Measurements from ENCODE around the gene ACOT7. TPM values are rescaled to one million over a fixed set of nuclear protein-coding genes. Genes with fewer than 3 reads are reported as not detected.
A peak's percentile ranks its signal among the peaks of the same experiment; 100 is the strongest.

The ACOT7 gene
- total RNA-seq, 2 donors from 2014 or later: 16.9 to 24.9 TPM

- H3K27me3 ChIP-seq (replicated peaks; ENCODE audit: insufficient read depth): no peaks in the 10 kb centered on the region
- no peaks in the 10 kb centered on the region for H3K36me3 ChIP-seq
- 77% methylated on average over 13 of the region's 13 CpGs for WGBS
- TF ChIP-seq POLR2AphosphoS5 (IDR thresholded peaks at IDR 0.05) (no peak), CTCF (IDR thresholded peaks at IDR 0.05) (no peak), POLR2A (IDR thresholded peaks at IDR 0.05) (no peak)
- DNase-seq (ENCODE audit: low spot score): no peak
- intact Hi-C loops (cut with DNase I): loop anchor here (5.0 to 10.0 kb wide), 2 partner anchors 44 to 294 kb away; partner anchors contain the start of gene ACOT7
- H3K4me3 ChIP-seq: no peak overlapping the region
- H3K4me1 ChIP-seq (replicated peaks): peaks cover 10% of the 10 kb centered on the region
- H3K9me3 ChIP-seq: no peaks in the 10 kb centered on the region
- no peak overlapping the region for H3K27ac ChIP-seq
Measured at GRCh38 chr1:6348511-6349191, 44.9 kb downstream of the ACOT7 start.

GRCh38 chr1:6347641-6348487, 45.7 kb downstream of the ACOT7 start:
- TF ChIP-seq CTCF (IDR thresholded peaks at IDR 0.05) (peak; percentile 12 to 76 (median 48)), POLR2A (IDR thresholded peaks at IDR 0.05) (no peak), POLR2AphosphoS5 (IDR thresholded peaks at IDR 0.05) (no peak)
- WGBS: 71% methylated on average over 15 of the region's 15 CpGs
- Histone ChIP-seq H3K27ac (no peak overlapping the region), H3K4me3 (no peak overlapping the region), H3K27me3 (replicated peaks; ENCODE audit: insufficient read depth) (no peaks in the 10 kb centered on the region), H3K9me3 (no peaks in the 10 kb centered on the region), H3K36me3 (no peaks in the 10 kb centered on the region), H3K4me1 (replicated peaks) (peaks cover 9% of the 10 kb centered on the region)
- intact Hi-C loops (cut with DNase I): loop anchor here (5.0 to 10.0 kb wide), 2 partner anchors 44 to 293 kb away; partner anchors contain the start of gene ACOT7
- DNase-seq (ENCODE audit: low spot score): peak; percentile 24

DNA sequence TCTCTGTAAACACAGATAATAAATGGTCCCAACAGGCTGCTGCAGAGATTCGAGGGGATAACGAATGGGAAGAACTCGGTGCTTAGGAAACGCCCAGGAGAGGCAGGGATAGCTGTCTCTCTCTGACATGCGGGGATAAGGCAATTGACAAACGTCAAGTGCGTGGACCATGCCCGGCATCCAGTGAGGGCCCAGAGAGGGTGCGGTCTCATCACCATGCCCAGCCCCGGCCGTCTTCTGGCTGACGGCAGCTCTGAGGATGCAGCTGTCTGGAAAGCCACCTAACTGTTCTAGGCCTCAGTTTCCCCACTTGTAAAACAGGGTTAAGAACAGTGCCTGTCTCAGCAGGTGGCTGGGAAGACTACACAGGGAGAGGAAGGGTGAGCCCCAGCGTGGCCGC, 48.1 kb downstream of the ACOT7 start:
- H3K4me1 ChIP-seq (replicated peaks): no peaks in the 10 kb centered on the region
- H3K4me3 ChIP-seq: no peak overlapping the region
- H3K36me3 ChIP-seq: no peaks in the 10 kb centered on the region
- H3K27me3 ChIP-seq (replicated peaks; ENCODE audit: insufficient read depth): no peaks in the 10 kb centered on the region
- no peaks in the 10 kb centered on the region for H3K9me3 ChIP-seq
- no peak for TF ChIP-seq CTCF (IDR thresholded peaks at IDR 0.05)
- TF ChIP-seq POLR2A (IDR thresholded peaks at IDR 0.05): no peak
- TF ChIP-seq POLR2AphosphoS5 (IDR thresholded peaks at IDR 0.05): no peak
- no peak for DNase-seq (ENCODE audit: low spot score)
- WGBS: 88% methylated on average over 14 of the region's 14 CpGs
- intact Hi-C loops (cut with DNase I): loop anchor here (5.0 to 10.0 kb wide), 2 partner anchors 47 to 291 kb away; partner anchors contain the start of gene ACOT7
- no peak overlapping the region for H3K27ac ChIP-seq

DNA sequence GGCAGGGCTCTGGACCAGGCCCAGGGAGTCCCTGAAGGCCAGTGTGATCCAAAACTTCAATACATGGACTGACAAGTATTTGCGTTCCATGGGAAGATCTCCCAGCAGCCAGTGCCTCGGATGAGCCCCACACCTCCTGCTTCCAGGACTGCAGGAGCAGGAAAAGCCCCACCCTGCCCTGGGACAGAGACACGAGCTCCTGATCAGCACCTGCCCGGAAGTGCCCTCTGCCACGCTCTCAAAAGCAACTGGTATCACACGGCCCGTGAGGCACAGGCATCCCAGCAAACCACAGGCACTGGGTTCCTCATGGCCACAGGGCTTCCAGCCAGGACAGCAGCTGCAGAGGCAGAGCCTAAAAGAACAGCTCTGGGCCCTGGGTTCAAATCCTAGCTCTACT, 48.6 kb downstream of the ACOT7 start:
- H3K36me3 ChIP-seq: no peaks in the 10 kb centered on the region
- intact Hi-C loops (cut with DNase I): loop anchor here (5.0 to 10.0 kb wide), 2 partner anchors 47 to 290 kb away; partner anchors contain the start of gene ACOT7
- no peak overlapping the region for H3K27ac ChIP-seq
- TF ChIP-seq POLR2A (IDR thresholded peaks at IDR 0.05) (no peak), POLR2AphosphoS5 (IDR thresholded peaks at IDR 0.05) (no peak), CTCF (IDR thresholded peaks at IDR 0.05) (no peak)
- WGBS: 80% methylated on average over 7 of the region's 7 CpGs
- no peaks in the 10 kb centered on the region for H3K9me3 ChIP-seq
- DNase-seq (ENCODE audit: low spot score): no peak
- no peaks in the 10 kb centered on the region for H3K4me1 ChIP-seq (replicated peaks)
- H3K27me3 ChIP-seq (replicated peaks; ENCODE audit: insufficient read depth): no peaks in the 10 kb centered on the region
- no peak overlapping the region for H3K4me3 ChIP-seq

Data from prostate gland (tissue), 2 donors.